AG04450 (cell line): ENCODE measurements around the gene SLC51B. TPM values are rescaled to one million over a fixed set of nuclear protein-coding genes. Genes with fewer than 3 reads are reported as not detected.
"Not testable (repeated sequence)": the region's sequence is repeated elsewhere in the genome, so short reads cannot be mapped to it uniquely, and the experiment has no call there.

Experiments used
- CTCF ChIA-PET: fragments of 300-600, 350-600 bp; formaldehyde crosslinking; extraction: SDS; loops from one replicate; lab custom pipeline; 2022; ENCODE audit warnings: antibody characterized with exemption, inconsistent platforms; lab: Charles Lee
- POLR2A ChIA-PET: fragments of 350-600 bp; formaldehyde crosslinking; extraction: SDS; loops from one replicate; lab custom pipeline; 2021; ENCODE audit warnings: antibody characterized with exemption, inconsistent platforms; lab: Yijun Ruan, JAX
- DNase-seq: peaks from one replicate; pipeline ENCODE4 v3.0.0-alpha.2; 2011; ENCODE audit warnings: low read depth, low spot score
- H3K27ac ChIP-seq: one replicate; pipeline ENCODE4 v1.5.1; 2012; ENCODE audit warnings: low read depth, low read length, control low read depth
- H3K27me3 ChIP-seq: one replicate; pipeline ENCODE4 v1.6.0; 2012; ENCODE audit warnings: low read length; ENCODE audit not compliant: control insufficient read depth, insufficient read depth
- H3K4me3 ChIP-seq: 2 replicates; pipeline ENCODE4 v1.5.1; 2011; ENCODE audit warnings: mild to moderate bottlenecking, low read depth, low read length, control low read depth
- H3K9me3 ChIP-seq: 2 replicates; pipeline ENCODE4 v1.5.1; 2012; ENCODE audit warnings: low read length; ENCODE audit not compliant: control insufficient read depth, insufficient read depth
- polyA plus RNA-seq: library from polyadenylated mRNA; depleted of rRNA; stranded (reverse); fragments of >200 nt; gene quantifications from 2 replicates; pipeline ENCODE4 v1.2.3, GENCODE V29; 2011
- TF ChIP-seq, protein P1 (sequence below): IDR thresholded peaks from 2 replicates; pipeline ENCODE4 v1.5.1; 2011; ENCODE audit warnings: low read depth, low read length, control low read depth, inconsistent platforms

Gene SLC51B
- polyA plus RNA-seq, 1 experiment, result 0.61 TPM

DNA sequence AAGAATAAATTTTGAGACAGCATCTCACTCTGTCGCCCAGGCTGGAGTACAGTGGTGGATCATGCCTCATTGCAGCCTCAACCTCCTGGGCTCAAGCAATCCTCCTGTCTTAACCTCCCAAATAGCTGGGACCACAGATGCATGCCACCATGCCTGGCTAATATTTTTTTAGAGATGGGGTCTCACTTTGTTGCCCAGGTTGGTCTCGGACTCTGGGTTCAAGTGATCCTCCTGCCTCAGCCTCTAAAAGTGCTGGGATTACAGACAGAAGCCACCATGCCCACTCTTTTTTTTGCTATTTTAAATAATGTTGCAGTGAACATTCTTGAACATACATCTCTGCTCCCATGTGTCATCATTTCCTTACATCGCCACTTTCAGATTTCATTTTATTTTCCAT is 6.8 kb upstream of the SLC51B start:
- ChIA-PET POLR2A (interaction anchor here (1.2 kb wide), 1 partner anchor 63 kb away, joined by 3 read pairs; no protein-coding TSS in a partner anchor), CTCF (interaction anchor here (1.7 kb wide), 1 partner anchor 63 kb away, joined by 10 read pairs; no protein-coding TSS in a partner anchor)
- no peaks in the 10 kb centered on the region for H3K9me3 ChIP-seq
- no peaks in the 10 kb centered on the region for H3K27me3 ChIP-seq
- TF ChIP-seq, protein P1, sequence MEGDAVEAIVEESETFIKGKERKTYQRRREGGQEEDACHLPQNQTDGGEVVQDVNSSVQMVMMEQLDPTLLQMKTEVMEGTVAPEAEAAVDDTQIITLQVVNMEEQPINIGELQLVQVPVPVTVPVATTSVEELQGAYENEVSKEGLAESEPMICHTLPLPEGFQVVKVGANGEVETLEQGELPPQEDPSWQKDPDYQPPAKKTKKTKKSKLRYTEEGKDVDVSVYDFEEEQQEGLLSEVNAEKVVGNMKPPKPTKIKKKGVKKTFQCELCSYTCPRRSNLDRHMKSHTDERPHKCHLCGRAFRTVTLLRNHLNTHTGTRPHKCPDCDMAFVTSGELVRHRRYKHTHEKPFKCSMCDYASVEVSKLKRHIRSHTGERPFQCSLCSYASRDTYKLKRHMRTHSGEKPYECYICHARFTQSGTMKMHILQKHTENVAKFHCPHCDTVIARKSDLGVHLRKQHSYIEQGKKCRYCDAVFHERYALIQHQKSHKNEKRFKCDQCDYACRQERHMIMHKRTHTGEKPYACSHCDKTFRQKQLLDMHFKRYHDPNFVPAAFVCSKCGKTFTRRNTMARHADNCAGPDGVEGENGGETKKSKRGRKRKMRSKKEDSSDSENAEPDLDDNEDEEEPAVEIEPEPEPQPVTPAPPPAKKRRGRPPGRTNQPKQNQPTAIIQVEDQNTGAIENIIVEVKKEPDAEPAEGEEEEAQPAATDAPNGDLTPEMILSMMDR, result no peak
- H3K4me3 ChIP-seq, result no peak overlapping the region
- H3K27ac ChIP-seq, result no peak overlapping the region
- DNase-seq, result no peak

DNA sequence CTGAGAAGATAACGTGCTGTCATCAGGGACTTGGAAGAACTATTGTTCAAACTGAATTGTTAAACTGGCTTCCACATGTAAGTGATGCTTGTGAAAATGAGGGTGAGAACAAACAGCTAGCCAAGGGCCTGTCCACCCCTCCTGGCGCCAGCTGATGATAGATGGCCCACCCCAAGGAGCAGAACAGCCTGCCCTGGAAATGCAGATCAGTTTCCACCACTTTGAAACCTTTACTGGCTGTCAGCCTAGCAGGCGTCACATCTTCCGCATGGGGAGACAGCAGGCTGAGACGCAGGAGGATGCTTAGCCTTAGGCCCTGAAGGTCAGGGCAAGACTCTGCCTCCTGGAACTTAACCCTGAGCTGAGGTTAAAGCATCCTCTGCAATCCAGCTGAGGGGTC is 6.4 kb upstream of the SLC51B start:
- H3K27me3 ChIP-seq, result no peaks in the 10 kb centered on the region
- POLR2A ChIA-PET, result interaction anchor here (1.2 kb wide), 1 partner anchor 63 kb away, joined by 3 read pairs; no protein-coding TSS in a partner anchor
- no peak overlapping the region for H3K4me3 ChIP-seq
- DNase-seq, result no peak
- CTCF ChIA-PET, result interaction anchor here (1.7 kb wide), 1 partner anchor 63 kb away, joined by 10 read pairs; no protein-coding TSS in a partner anchor
- no peak overlapping the region for H3K27ac ChIP-seq
- TF ChIP-seq, protein P1, result no peak
- H3K9me3 ChIP-seq, result no peaks in the 10 kb centered on the region

DNA sequence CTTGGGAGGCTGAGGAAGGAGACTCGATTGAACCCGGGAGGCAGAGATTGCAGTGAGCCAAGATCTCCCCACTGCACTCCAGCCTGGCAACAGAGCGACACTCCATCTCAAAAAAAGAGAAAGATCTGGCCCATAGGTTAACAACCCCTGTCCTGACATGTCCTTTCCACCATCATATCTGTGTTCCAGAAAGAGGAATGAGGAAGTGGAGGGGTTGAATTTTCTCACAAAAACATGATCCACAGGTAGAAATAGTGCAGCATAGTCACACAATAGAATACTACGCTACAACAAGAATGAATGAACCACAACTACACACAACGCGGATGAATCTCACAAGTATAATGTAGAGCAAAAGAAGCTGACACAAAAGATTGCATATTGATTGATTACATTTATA is 4.7 kb upstream of the SLC51B start:
- CTCF ChIA-PET, result no interaction called here
- Histone ChIP-seq H3K27ac (no peak overlapping the region), H3K9me3 (no peaks in the 10 kb centered on the region), H3K4me3 (no peak overlapping the region), H3K27me3 (no peaks in the 10 kb centered on the region)
- TF ChIP-seq, protein P1, result no peak
- POLR2A ChIA-PET, result no interaction called here
- no peak for DNase-seq

DNA sequence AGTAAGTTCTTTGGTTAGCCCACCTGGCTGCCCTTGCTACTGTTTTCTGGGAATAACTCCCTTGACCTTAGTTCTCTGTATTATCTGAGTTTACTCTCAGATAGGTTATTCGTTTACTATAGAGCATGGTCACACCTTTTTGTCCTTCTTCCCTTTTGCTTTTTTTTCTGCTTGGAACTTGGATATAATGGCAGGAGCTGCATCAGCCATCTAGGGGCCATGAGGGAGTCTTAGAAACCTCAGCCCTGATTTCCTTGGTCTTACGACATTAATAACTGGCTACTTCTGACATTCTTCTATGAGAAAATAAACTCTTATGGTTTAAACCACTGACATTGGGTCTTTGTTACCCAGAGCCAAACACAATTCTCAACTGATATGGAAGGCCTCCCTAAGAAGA is 3.4 kb upstream of the SLC51B start:
- ChIA-PET POLR2A (no interaction called here), CTCF (no interaction called here)
- no peaks in the 10 kb centered on the region for H3K9me3 ChIP-seq
- TF ChIP-seq, protein P1, result no peak
- no peaks in the 10 kb centered on the region for H3K27me3 ChIP-seq
- no peak overlapping the region for H3K4me3 ChIP-seq
- no peak for DNase-seq
- no peak overlapping the region for H3K27ac ChIP-seq

- Histone ChIP-seq H3K9me3 (no peaks in the 10 kb centered on the region), H3K4me3 (no peak overlapping the region), H3K27me3 (no peaks in the 10 kb centered on the region), H3K27ac (no peak overlapping the region)
- ChIA-PET POLR2A (interaction anchor here (0.6 to 2.0 kb wide), 3 partner anchors 9 to 262 kb away, joined by 3 to 12 read pairs (median 4); partner anchors contain the start of gene RNU5B-1), CTCF (interaction anchor here (0.5 to 2.9 kb wide), 7 partner anchors 9 to 392 kb away, joined by 3 to 20 read pairs (median 4); no protein-coding TSS in a partner anchor)
- TF ChIP-seq, protein P1, result no peak
- no peak for DNase-seq
Measured at GRCh38 chr15:65042776-65043327, 2.3 kb upstream of the SLC51B start.

- not testable (repeated sequence) for H3K27ac ChIP-seq, H3K9me3 ChIP-seq, H3K27me3 ChIP-seq, H3K4me3 ChIP-seq, DNase-seq
- ChIA-PET CTCF (interaction anchor here (0.5 to 2.9 kb wide), 4 partner anchors 10 to 63 kb away, joined by 3 to 20 read pairs (median 6); no protein-coding TSS in a partner anchor), POLR2A (interaction anchor here (0.9 to 2.0 kb wide), 2 partner anchors 25 to 260 kb away, joined by 3 to 12 read pairs; partner anchors contain the start of gene RNU5B-1)
Measured at GRCh38 chr15:65044218-65044617, 969 bp upstream of the SLC51B start.
